ENCODE results near the gene SELENON.

The SELENON gene

GRCh38 chr1:25766721-25767436 lies 33.1 kb upstream of the SELENON start:
- H3K27ac ChIP-seq = peak overlapping the region; percentile 33
- TF ChIP-seq ZFX (IDR thresholded peaks at IDR 0.05) (no peak), CTCF (conservative IDR thresholded peaks at IDR 0.05) (no peak)

- no peak for TF ChIP-seq ZFX (IDR thresholded peaks at IDR 0.05)
- no peak for TF ChIP-seq CTCF (conservative IDR thresholded peaks at IDR 0.05)
- H3K27ac ChIP-seq = no peak overlapping the region
Observed at GRCh38 chr1:25767437-25767770, 32.6 kb upstream of the SELENON start.

- TF ChIP-seq ZFX (IDR thresholded peaks at IDR 0.05) = no peak
- TF ChIP-seq CTCF (conservative IDR thresholded peaks at IDR 0.05) = no peak
- H3K27ac ChIP-seq = no peak overlapping the region
Observed at GRCh38 chr1:25768999-25769398, 31.0 kb upstream of the SELENON start.

GRCh38 chr1:25769625-25770383 lies 30.2 kb upstream of the SELENON start:
- H3K27ac ChIP-seq = no peak overlapping the region
- no peak for TF ChIP-seq CTCF (conservative IDR thresholded peaks at IDR 0.05)
- TF ChIP-seq ZFX (IDR thresholded peaks at IDR 0.05) = no peak

- H3K27ac ChIP-seq = no peak overlapping the region
- TF ChIP-seq ZFX (IDR thresholded peaks at IDR 0.05) (no peak), CTCF (conservative IDR thresholded peaks at IDR 0.05) (no peak)
Observed at GRCh38 chr1:25770541-25771220, 29.3 kb upstream of the SELENON start.

- TF ChIP-seq ZFX (IDR thresholded peaks at IDR 0.05) = no peak
- no peak for TF ChIP-seq CTCF (conservative IDR thresholded peaks at IDR 0.05)
Observed at GRCh38 chr1:25771221-25772114, 28.5 kb upstream of the SELENON start.

More at GRCh38 chr1:25771221-25772114, 28.5 kb upstream of the SELENON start:
- H3K27ac ChIP-seq = no peak overlapping the region
